Keratinocyte (primary cell): ENCODE results near the gene TAF4.

Experiments
- EZH2 ChIP-seq: IDR thresholded peaks from one replicate; pipeline ENCODE4 v1.6.1; 2012; ENCODE audit warnings: inconsistent platforms, mild to moderate bottlenecking, low read length, moderate library complexity
- TF ChIP-seq, protein P1 (sequence below), 3 experiments: IDR thresholded peaks in 1 of 3; conservative IDR thresholded peaks in 1 of 3; optimal IDR thresholded peaks in 1 of 3; 2 replicates in 2 of 3; 3 replicates in 1 of 3; pipeline versions ENCODE3 to v1.5.1; 2011; ENCODE audit warnings: low read length in 3 of 3, mild to moderate bottlenecking in 3 of 3, moderate library complexity in 2 of 3, control low read depth in 1 of 3, inconsistent platforms in 1 of 3; ENCODE audit not compliant: insufficient read depth in 2 of 3; ENCODE audit errors: extremely low read depth in 1 of 3

DNA sequence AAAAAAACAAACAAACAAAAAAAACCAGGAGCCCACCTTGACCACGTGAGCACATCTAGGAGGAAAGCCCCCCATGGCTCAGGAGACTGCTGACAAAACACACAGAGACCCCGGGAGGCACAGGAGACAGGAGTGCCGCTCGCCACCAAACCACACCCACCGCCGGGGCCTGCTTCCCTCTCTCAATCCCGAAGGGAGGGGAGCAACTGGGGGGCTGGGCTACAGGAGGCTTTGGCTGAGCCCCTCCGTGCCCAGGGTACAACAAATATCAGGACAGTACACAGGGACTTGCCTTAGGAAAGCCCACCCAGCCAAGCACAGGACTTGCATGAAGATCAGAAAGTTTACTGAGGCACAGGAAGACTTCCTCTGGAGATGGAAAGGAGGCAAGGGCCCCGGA, 102.5 kb downstream of the TAF4 start:
- TF ChIP-seq, protein P1, sequence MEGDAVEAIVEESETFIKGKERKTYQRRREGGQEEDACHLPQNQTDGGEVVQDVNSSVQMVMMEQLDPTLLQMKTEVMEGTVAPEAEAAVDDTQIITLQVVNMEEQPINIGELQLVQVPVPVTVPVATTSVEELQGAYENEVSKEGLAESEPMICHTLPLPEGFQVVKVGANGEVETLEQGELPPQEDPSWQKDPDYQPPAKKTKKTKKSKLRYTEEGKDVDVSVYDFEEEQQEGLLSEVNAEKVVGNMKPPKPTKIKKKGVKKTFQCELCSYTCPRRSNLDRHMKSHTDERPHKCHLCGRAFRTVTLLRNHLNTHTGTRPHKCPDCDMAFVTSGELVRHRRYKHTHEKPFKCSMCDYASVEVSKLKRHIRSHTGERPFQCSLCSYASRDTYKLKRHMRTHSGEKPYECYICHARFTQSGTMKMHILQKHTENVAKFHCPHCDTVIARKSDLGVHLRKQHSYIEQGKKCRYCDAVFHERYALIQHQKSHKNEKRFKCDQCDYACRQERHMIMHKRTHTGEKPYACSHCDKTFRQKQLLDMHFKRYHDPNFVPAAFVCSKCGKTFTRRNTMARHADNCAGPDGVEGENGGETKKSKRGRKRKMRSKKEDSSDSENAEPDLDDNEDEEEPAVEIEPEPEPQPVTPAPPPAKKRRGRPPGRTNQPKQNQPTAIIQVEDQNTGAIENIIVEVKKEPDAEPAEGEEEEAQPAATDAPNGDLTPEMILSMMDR (optimal IDR thresholded peaks at IDR 0.05 in 1 of 3, IDR thresholded peaks at IDR 0.05 in 1 of 3, conservative IDR thresholded peaks at IDR 0.05 in 1 of 3; ENCODE audit: extremely low read depth in 1 of 3, insufficient read depth in 2 of 3, low read length in 3 of 3) = no peak
- TF ChIP-seq EZH2 = no peak
